ENCODE measurements around the gene KCNK3. TPM values are rescaled to one million over a fixed set of nuclear protein-coding genes. Genes with fewer than 3 reads are reported as not detected.

The KCNK3 gene
- total RNA-seq, 2 donors from 2014 or later: 11.1 to 14.5 TPM

DNA sequence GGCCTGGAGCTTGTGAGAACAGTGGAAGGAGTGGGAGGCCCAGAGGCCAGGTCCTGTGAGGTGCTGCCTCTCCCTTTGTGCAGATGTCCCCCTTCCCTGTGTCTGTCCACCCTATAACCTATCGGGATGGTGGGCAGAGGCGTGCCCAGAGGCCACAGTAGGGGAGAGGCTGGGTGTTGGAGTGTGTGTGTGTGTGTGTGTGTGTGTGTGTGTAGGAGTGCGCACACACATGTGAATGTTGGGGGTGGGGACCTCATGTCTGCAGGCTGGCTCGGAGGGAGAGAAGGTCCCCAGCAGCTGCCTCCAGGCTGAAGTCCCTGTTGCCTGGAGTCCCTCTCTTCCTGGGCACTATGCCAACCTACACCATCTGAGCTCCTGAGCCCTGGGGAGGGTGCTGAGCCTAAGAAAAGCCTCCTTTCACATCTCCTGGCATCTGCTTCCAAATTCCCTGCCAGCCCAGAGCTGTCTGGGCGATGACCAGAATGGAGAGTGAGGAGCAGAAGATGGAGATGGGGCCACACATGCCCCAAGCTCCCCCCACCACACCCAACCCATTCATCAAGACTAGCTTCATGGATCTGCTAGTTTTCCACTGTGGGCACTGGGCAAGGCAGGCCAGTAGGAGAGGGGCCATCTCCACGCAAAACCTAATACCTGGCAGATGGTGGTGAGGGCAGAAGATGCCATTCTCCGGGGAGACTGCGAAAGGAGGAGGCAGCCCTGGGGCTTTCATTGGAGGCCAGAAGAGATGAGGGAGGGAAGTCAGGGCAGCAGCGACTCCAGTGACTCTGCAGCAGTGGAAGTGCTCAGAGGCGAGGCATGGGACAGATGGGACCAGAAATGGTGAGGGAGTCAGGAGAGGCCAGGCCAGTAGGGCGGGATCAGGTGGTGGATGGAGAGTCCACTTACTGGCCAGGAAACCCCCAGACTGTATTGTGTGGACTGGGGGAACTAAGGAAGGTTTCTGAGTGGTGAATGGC is 20.3 kb downstream of the KCNK3 start:
- TF ChIP-seq, protein P1, sequence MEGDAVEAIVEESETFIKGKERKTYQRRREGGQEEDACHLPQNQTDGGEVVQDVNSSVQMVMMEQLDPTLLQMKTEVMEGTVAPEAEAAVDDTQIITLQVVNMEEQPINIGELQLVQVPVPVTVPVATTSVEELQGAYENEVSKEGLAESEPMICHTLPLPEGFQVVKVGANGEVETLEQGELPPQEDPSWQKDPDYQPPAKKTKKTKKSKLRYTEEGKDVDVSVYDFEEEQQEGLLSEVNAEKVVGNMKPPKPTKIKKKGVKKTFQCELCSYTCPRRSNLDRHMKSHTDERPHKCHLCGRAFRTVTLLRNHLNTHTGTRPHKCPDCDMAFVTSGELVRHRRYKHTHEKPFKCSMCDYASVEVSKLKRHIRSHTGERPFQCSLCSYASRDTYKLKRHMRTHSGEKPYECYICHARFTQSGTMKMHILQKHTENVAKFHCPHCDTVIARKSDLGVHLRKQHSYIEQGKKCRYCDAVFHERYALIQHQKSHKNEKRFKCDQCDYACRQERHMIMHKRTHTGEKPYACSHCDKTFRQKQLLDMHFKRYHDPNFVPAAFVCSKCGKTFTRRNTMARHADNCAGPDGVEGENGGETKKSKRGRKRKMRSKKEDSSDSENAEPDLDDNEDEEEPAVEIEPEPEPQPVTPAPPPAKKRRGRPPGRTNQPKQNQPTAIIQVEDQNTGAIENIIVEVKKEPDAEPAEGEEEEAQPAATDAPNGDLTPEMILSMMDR (IDR thresholded peaks at IDR 0.05): no peak
- TF ChIP-seq POLR2A (IDR thresholded peaks at IDR 0.05) (no peak), POLR2AphosphoS5 (IDR thresholded peaks at IDR 0.05) (no peak)
- DNase-seq (ENCODE audit: low spot score): no peak
- peaks cover 7% of the 10 kb centered on the region for H3K4me1 ChIP-seq (replicated peaks)
- H3K9me3 ChIP-seq: no peaks in the 10 kb centered on the region
- H3K27me3 ChIP-seq (replicated peaks; ENCODE audit: insufficient read depth): no peaks in the 10 kb centered on the region
- H3K27ac ChIP-seq: no peak overlapping the region
- WGBS: 74% methylated on average over 11 of the region's 11 CpGs
- H3K36me3 ChIP-seq: no peaks in the 10 kb centered on the region
- no peak overlapping the region for H3K4me3 ChIP-seq
- intact Hi-C loops (cut with DNase I): no loop called here

DNA sequence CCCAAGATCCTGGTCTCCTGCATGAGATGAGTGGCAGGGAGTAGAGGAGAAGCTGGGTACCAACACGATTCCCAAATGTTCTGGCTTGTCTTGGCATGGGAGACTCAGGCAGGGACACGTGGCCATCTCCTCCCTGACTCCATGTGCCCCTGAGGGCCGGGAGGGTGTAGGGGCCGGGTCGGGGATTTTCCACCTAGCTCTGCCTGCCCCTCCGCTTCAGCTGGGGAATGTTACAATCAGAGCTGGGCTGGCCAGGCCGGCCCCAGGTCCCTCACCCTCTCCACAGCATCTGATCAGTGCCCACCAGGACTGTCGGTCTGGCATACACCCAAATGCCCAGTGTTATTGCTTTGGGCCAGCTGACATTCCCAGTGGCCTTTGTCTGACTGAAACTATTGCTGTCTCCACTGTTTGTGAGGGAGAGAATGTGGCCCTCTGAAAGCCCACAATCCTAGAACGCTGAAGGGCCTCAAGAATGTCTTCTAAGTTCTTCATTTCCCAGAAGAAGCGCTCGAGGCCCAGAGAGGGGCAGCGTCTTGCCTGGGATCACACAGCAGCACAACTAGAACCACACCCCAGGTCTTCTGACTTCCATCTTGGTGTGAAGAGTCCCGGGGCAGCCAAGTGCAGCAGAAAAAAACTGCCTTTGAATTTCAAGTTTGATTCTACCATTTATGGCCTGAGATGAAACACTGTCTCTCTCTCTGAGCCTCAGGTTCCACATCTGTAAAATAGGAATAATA is 23.2 kb downstream of the KCNK3 start:
- Histone ChIP-seq H3K4me3 (no peak overlapping the region), H3K27me3 (replicated peaks; ENCODE audit: insufficient read depth) (no peaks in the 10 kb centered on the region), H3K4me1 (replicated peaks) (peaks cover 8% of the 10 kb centered on the region), H3K27ac (no peak overlapping the region), H3K9me3 (no peaks in the 10 kb centered on the region), H3K36me3 (no peaks in the 10 kb centered on the region)
- intact Hi-C loops (cut with DNase I): no loop called here
- TF ChIP-seq POLR2AphosphoS5 (IDR thresholded peaks at IDR 0.05): no peak
- TF ChIP-seq, protein P1 (IDR thresholded peaks at IDR 0.05): no peak
- no peak for TF ChIP-seq POLR2A (IDR thresholded peaks at IDR 0.05)
- WGBS: 80% methylated on average over 13 of the region's 13 CpGs
- no peak for DNase-seq (ENCODE audit: low spot score)

DNA sequence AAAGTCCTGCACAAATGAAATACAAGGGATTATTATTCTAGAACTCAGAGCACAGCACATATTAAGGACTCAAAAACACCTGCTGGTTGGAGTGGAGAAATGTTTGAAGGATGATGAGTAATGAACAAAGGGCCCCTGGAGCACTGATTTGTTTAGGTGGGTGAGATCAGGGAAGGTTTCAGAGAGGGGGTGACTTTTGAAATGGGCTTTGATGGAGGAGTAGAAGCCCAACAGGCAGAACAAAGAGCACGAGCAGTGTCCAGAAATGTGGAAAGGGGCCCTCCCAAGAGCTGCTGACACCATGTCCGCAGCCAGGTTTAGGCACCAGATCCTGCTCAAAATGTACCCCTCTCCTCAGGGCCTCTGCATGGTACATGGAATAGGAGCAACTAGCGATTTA is 23.8 kb downstream of the KCNK3 start:
- no peak for TF ChIP-seq POLR2AphosphoS5 (IDR thresholded peaks at IDR 0.05)
- TF ChIP-seq, protein P1 (IDR thresholded peaks at IDR 0.05): no peak
- TF ChIP-seq POLR2A (IDR thresholded peaks at IDR 0.05): no peak
- Histone ChIP-seq H3K9me3 (no peaks in the 10 kb centered on the region), H3K4me1 (replicated peaks) (peaks cover 10% of the 10 kb centered on the region), H3K36me3 (no peaks in the 10 kb centered on the region), H3K27me3 (replicated peaks; ENCODE audit: insufficient read depth) (no peaks in the 10 kb centered on the region), H3K4me3 (no peak overlapping the region), H3K27ac (no peak overlapping the region)
- intact Hi-C loops (cut with DNase I): no loop called here
- DNase-seq (ENCODE audit: low spot score): no peak
- WGBS: 92% methylated on average over 3 of the region's 3 CpGs

DNA sequence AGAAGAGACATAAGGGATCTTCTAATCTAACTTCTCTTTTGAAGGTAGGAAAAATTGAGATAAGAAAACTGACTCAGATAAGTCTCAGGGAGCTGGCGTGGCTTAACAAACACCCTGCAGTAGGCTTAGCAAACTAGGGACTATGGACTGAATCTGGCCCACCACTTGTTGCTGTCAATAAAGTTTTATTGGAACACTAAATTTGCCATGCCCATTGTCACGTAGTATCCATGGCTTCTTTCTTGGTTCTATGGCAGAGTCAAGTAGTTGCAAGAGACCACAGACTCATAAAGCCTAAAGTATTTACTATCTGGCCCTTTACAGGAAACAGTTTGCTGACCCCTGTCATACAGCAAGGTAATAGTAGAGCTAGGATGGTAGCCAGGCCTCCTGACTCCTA is 24.2 kb downstream of the KCNK3 start:
- H3K36me3 ChIP-seq: no peaks in the 10 kb centered on the region
- H3K27me3 ChIP-seq (replicated peaks; ENCODE audit: insufficient read depth): no peaks in the 10 kb centered on the region
- H3K4me1 ChIP-seq (replicated peaks): peaks cover 14% of the 10 kb centered on the region
- WGBS: 98% methylated on average over 2 of the region's 2 CpGs
- no peak overlapping the region for H3K27ac ChIP-seq
- no peak for DNase-seq (ENCODE audit: low spot score)
- no peaks in the 10 kb centered on the region for H3K9me3 ChIP-seq
- no peak overlapping the region for H3K4me3 ChIP-seq
- intact Hi-C loops (cut with DNase I): no loop called here
- TF ChIP-seq POLR2A (IDR thresholded peaks at IDR 0.05) (no peak), POLR2AphosphoS5 (IDR thresholded peaks at IDR 0.05) (no peak)
- TF ChIP-seq, protein P1 (IDR thresholded peaks at IDR 0.05): no peak
